CD8-positive, alpha-beta memory T cell (primary cell): Measurements from ENCODE around the gene TESK2. TPM values are rescaled to one million over a fixed set of nuclear protein-coding genes. Genes with fewer than 3 reads are reported as not detected.

Source experiments
- CTCF ChIA-PET: fragments of 350-600 bp; sonication (Branson Sonifier 250); formaldehyde crosslinking; loops from one replicate; lab custom pipeline; 2021; ENCODE audit warnings: antibody characterized with exemption; lab: Charles Lee
- POLR2A ChIA-PET: fragments of 350-600 bp; sonication (Branson Sonifier 250); formaldehyde crosslinking; loops from one replicate; lab custom pipeline; 2021; ENCODE audit warnings: antibody characterized with exemption; lab: Charles Lee
- DNase-seq, 5 donors: peaks; one replicate each; pipeline versions ENCODE4 v3.0.0 to v3.0.0-alpha.2; 2020 to 2022; ENCODE audit warnings: mixed read lengths in 1 of 5
- H3K27ac ChIP-seq: one replicate; pipeline ENCODE4 v1.7.0; 2013; ENCODE audit warnings: low read depth, mild to moderate bottlenecking, low read length, moderate library complexity
- H3K27me3 ChIP-seq: 2 replicates; pipeline ENCODE4 v1.7.0; 2013; ENCODE audit warnings: low read length, mild to moderate bottlenecking; ENCODE audit not compliant: insufficient read depth, poor library complexity, severe bottlenecking
- H3K36me3 ChIP-seq: 2 replicates; pipeline ENCODE4 v1.7.0; 2013; ENCODE audit warnings: mild to moderate bottlenecking, low read length, moderate library complexity; ENCODE audit not compliant: insufficient read depth
- H3K4me1 ChIP-seq: 2 replicates; pipeline ENCODE4 v1.7.0; 2013; ENCODE audit warnings: mild to moderate bottlenecking, low read length, moderate library complexity; ENCODE audit not compliant: insufficient read depth
- H3K4me3 ChIP-seq: 2 replicates; pipeline ENCODE4 v1.7.0; 2013; ENCODE audit warnings: mild to moderate bottlenecking, low read length
- H3K9me3 ChIP-seq: 2 replicates; pipeline ENCODE4 v1.7.0; 2013; ENCODE audit warnings: mild to moderate bottlenecking, low read length
- H3K27ac Mint-ChIP-seq, 8 donors: one replicate each; pipeline ENCODE4 v1.8.0; 2020 to 2021; ENCODE audit warnings: mixed read lengths in 8 of 8, mild to moderate bottlenecking in 6 of 8, inconsistent platforms in 3 of 8, moderate library complexity in 3 of 8
- H3K27me3 Mint-ChIP-seq, 2 donors: one replicate each; pipeline ENCODE4 v1.8.0; 2020 to 2021; ENCODE audit warnings: mixed read lengths in 2 of 2, mild to moderate bottlenecking in 1 of 2, moderate library complexity in 1 of 2
- H3K36me3 Mint-ChIP-seq, 3 donors: one replicate each; pipeline ENCODE4 v1.8.0; 2020 to 2021; ENCODE audit warnings: mixed read lengths in 3 of 3, inconsistent platforms in 1 of 3, mild to moderate bottlenecking in 1 of 3
- H3K4me1 Mint-ChIP-seq, 3 donors: one replicate each; pipeline ENCODE4 v1.8.0; 2020 to 2021; ENCODE audit warnings: mixed read lengths in 3 of 3, inconsistent platforms in 1 of 3, mild to moderate bottlenecking in 1 of 3
- H3K4me3 Mint-ChIP-seq, 7 donors: one replicate each; pipeline ENCODE4 v1.8.0; 2020 to 2021; ENCODE audit warnings: mixed read lengths in 7 of 7, mild to moderate bottlenecking in 6 of 7, moderate library complexity in 4 of 7, inconsistent platforms in 2 of 7
- H3K9me3 Mint-ChIP-seq, 5 donors: one replicate each; pipeline ENCODE4 v1.8.0; 2020 to 2022; ENCODE audit warnings: mixed read lengths in 5 of 5, mild to moderate bottlenecking in 3 of 5, moderate library complexity in 2 of 5, inconsistent platforms in 1 of 5
- polyA plus RNA-seq: library from polyadenylated mRNA; unstranded; fragments of 300-500 nt; fragmentation: Illumina TruSeq; gene quantifications from one replicate; pipeline ENCODE4 v1.2.3, GENCODE V29; 2021
- total RNA-seq, 2 experiments: library from RNA; stranded (reverse); gene quantifications; one replicate each; pipeline ENCODE4 v1.2.3, GENCODE V29; 2021

TESK2 gene
- total and polyA plus RNA-seq, 3 experiments from 2014 or later, result 2.9 to 3.6 (median 3.1) TPM

DNA sequence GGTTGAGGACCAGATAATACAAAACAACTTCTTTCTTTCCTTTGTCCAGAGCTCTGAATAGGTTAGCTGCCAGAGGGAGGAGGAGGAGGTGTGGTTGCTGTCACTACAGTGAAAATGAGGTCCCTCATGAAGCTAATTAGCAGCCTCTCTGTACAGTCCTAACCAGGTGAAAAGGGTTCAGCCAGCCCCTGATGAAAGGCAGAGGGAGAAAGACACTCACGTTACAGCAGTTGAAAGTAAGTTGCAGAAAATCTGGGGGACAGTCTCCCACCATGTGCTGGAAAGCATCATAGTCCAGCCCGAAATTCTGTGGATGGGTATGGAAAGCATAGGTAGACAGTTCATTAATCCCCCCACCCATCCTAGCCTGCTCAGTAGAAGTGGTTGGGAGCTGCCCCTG lies 144.5 kb downstream of the TESK2 start:
- no peak overlapping the region for H3K27ac ChIP-seq
- peaks cover 27% of the 10 kb centered on the region for H3K36me3 ChIP-seq
- peaks cover 0 to 52% (median 2%) of the 10 kb centered on the region in 3 donors for H3K36me3 Mint-ChIP-seq
- CTCF ChIA-PET, result interaction anchor here (1.5 kb wide), 1 partner anchor 43 kb away, joined by 4 read pairs; no protein-coding TSS in a partner anchor
- H3K4me3 Mint-ChIP-seq, result peak overlapping the region in 1 of 7 donors; percentile 37
- H3K9me3 Mint-ChIP-seq, result no peaks in the 10 kb centered on the region
- H3K27me3 Mint-ChIP-seq, result no peaks in the 10 kb centered on the region
- peaks cover 9 to 20% (median 12%) of the 10 kb centered on the region in 3 donors for H3K4me1 Mint-ChIP-seq
- peaks cover 15% of the 10 kb centered on the region for H3K4me1 ChIP-seq
- no peaks in the 10 kb centered on the region for H3K27me3 ChIP-seq
- no peak overlapping the region for H3K4me3 ChIP-seq
- H3K27ac Mint-ChIP-seq, result peak overlapping the region in 2 of 8 donors; percentile 67 to 82
- POLR2A ChIA-PET, result interaction anchor here (0.8 kb wide), 1 partner anchor 332 kb away, joined by 3 read pairs; no protein-coding TSS in a partner anchor
- no peaks in the 10 kb centered on the region for H3K9me3 ChIP-seq
- no peak for DNase-seq

DNA sequence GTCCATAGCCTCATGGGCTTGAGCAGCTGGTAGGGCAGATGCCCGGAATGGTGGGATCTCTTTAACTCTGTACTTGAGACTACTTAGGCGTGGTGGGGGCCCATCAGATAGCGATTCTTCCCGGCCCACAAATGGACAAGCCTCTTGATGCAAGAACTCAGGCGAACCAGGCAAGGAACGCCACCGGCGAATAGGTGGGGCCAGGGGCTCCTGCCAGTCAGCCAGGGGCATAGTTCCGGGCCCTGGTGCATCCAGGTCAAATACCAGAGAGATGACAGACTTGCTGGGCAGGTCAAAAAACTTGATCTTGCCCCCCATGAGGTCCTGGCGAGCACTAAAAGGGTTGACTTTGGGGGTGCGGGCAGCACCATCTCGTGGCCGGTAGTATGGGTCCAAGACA lies 145.9 kb downstream of the TESK2 start:
- ChIA-PET POLR2A (no interaction called here), CTCF (no interaction called here)
- no peak overlapping the region for H3K4me3 ChIP-seq
- no peaks in the 10 kb centered on the region for H3K9me3 ChIP-seq
- no peaks in the 10 kb centered on the region for H3K9me3 Mint-ChIP-seq
- H3K27me3 ChIP-seq, result no peaks in the 10 kb centered on the region
- peak overlapping the region in 2 of 8 donors; percentile 17 to 49 for H3K27ac Mint-ChIP-seq
- H3K4me1 ChIP-seq, result peaks cover 27% of the 10 kb centered on the region
- no peak for DNase-seq
- peak overlapping the region in 1 of 7 donors; percentile 16 for H3K4me3 Mint-ChIP-seq
- H3K27ac ChIP-seq, result no peak overlapping the region
- H3K27me3 Mint-ChIP-seq, result no peaks in the 10 kb centered on the region
- peaks cover 22 to 33% (median 26%) of the 10 kb centered on the region in 3 donors for H3K4me1 Mint-ChIP-seq
- H3K36me3 ChIP-seq, result peaks cover 27% of the 10 kb centered on the region
- peaks cover 0 to 56% (median 2%) of the 10 kb centered on the region in 3 donors for H3K36me3 Mint-ChIP-seq

DNA sequence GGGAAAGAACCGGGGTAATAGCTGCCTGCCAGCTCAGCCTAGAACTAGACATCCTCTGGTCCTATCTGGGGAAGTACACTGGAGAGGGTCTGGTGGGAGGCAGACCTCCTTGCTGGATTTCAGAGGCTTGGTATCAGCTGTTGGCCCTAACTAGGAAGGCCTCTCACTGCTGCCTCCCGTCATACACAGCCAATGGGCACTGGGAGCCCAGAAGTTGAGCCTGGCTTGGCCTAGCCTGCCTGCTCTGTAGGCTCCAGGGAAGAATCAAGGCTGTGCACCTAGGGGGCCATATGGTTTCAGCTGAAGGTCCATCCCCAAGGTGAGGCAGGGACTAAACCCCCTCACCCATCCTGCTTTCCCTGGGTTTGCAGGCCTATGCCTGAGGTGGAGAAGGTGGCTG lies 146.5 kb downstream of the TESK2 start:
- no peaks in the 10 kb centered on the region for H3K27me3 ChIP-seq
- ChIA-PET CTCF (no interaction called here), POLR2A (interaction anchor here (0.5 kb wide), 1 partner anchor 54 kb away, joined by 5 read pairs; no protein-coding TSS in a partner anchor)
- peaks cover 27% of the 10 kb centered on the region for H3K4me1 ChIP-seq
- H3K4me3 ChIP-seq, result no peak overlapping the region
- H3K36me3 ChIP-seq, result peaks cover 27% of the 10 kb centered on the region
- no peaks in the 10 kb centered on the region for H3K27me3 Mint-ChIP-seq
- H3K4me3 Mint-ChIP-seq, result no peak overlapping the region
- no peak for DNase-seq
- H3K36me3 Mint-ChIP-seq, result peaks cover 0 to 60% (median 2%) of the 10 kb centered on the region in 3 donors
- no peak overlapping the region for H3K27ac ChIP-seq
- peak overlapping the region in 4 of 8 donors; percentile 6 to 69 (median 44) for H3K27ac Mint-ChIP-seq
- H3K9me3 Mint-ChIP-seq, result no peaks in the 10 kb centered on the region
- no peaks in the 10 kb centered on the region for H3K9me3 ChIP-seq
- H3K4me1 Mint-ChIP-seq, result peaks cover 24 to 37% (median 29%) of the 10 kb centered on the region in 3 donors

DNA sequence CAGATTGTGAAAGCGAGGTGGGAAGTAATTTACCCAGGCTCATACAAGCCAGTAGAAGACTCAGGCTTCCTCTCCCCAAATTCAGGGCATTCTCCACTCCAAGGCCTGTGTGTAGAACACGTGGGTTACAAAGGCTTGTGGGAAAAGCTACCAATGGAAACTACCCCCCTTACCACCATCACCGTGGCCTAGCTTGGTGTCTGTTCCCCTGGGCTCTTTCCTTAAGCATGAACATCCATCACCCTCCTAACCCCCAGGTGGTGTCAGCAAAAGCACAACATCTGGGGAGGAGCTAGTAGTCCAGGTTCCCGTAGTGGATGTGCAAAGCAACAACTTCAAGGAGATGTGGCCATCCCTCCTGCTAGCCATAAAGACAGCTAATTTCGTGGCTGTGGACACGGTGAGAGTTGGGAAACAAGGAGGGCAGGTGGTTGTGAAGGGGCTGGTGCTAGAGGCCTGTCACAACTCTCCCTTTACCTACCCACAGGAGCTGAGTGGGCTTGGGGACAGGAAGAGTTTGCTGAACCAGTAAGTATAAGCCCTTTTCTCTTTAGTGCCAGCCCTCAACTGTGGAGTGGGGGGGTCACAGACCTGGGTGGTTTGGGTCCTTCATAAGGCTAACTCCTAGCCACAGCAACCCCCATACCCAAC lies 150.0 kb downstream of the TESK2 start:
- Histone ChIP-seq H3K4me1 (peaks cover 43% of the 10 kb centered on the region), H3K4me3 (peak overlapping the region; percentile 99), H3K27ac (peak overlapping the region; percentile 99), H3K9me3 (no peaks in the 10 kb centered on the region), H3K36me3 (peaks cover 27% of the 10 kb centered on the region), H3K27me3 (no peaks in the 10 kb centered on the region)
- Mint-ChIP-seq H3K9me3 (no peaks in the 10 kb centered on the region), H3K27me3 (no peaks in the 10 kb centered on the region), H3K27ac (peak overlapping the region; percentile 97 to 99 (median 99)), H3K4me1 (peaks cover 45 to 64% (median 56%) of the 10 kb centered on the region in 3 donors), H3K4me3 (peak overlapping the region; percentile 99 to 100 (median 100)), H3K36me3 (peaks cover 0 to 53% (median 2%) of the 10 kb centered on the region in 3 donors)
- CTCF ChIA-PET, result interaction anchor here (1.0 to 3.6 kb wide), 10 partner anchors 13 to 522 kb away, joined by 3 to 33 read pairs (median 10); partner anchors contain the start of genes CCDC163, HECTD3, HPDL and MMACHC
- DNase-seq, result no peak
- POLR2A ChIA-PET, result interaction anchor here (0.6 to 3.4 kb wide), 16 partner anchors 14 to 1691 kb away, joined by 3 to 50 read pairs (median 5); partner anchors contain the start of genes CCDC163, HECTD3, HPDL and KDM4A

DNA sequence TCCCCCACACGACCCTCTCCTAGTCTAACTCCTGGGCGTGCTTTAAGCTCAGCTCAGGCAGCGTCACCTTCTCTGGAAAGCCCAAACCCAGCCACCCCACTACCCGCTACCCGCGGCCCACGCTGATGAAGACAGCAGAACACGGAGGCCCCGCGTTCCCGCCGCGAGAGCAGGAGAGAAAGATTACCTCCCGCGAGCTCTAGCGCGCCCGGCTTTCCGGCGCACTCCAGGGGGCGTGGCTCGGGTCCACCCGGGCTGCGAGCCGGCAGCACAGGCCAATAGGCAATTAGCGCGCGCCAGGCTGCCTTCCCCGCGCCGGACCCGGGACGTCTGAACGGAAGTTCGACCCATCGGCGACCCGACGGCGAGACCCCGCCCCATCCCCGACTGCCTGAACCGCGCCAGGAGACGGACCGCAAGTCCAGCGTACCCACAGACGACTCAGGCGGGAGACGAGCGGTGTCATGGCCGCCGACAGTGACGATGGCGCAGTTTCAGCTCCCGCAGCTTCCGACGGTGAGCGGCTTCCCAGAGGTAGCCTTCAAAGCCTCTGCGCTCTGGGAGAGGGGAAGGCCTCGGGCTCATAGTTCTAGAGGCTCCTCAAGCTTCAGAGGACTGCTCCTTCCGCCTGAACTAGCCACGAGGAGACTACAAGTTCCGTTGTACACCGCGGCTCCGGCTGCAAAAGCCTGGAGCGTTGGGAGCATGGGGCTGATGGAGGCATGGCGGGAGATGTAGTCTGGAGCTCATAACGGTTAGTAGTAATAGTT lies 151.0 kb downstream of the TESK2 start, which contains the start of the genes MUTYH and TOE1:
MUTYH (minus strand) TSS at position 652 of the 770 bp plus-strand sequence. CDS start 5,935 bp downstream, outside the sequence.
TOE1 (plus strand) TSS at position 382 of the 770 bp plus-strand sequence; CDS start at position 465, 83 bp downstream.
- Mint-ChIP-seq H3K36me3 (peaks cover 0 to 43% (median 2%) of the 10 kb centered on the region in 3 donors), H3K4me1 (peaks cover 48 to 68% (median 61%) of the 10 kb centered on the region in 3 donors), H3K4me3 (peak within 1 kb of the TSS; percentile 99 to 100 (median 100)), H3K27ac (peak within 1 kb of the TSS; percentile 97 to 99 (median 99)), H3K9me3 (no peaks in the 10 kb centered on the region), H3K27me3 (no peaks in the 10 kb centered on the region)
- Histone ChIP-seq H3K4me1 (peaks cover 43% of the 10 kb centered on the region), H3K4me3 (peak within 1 kb of the TSS; percentile 99), H3K27ac (peak within 1 kb of the TSS; percentile 99), H3K36me3 (peaks cover 27% of the 10 kb centered on the region), H3K27me3 (no peaks in the 10 kb centered on the region), H3K9me3 (no peaks in the 10 kb centered on the region)
- DNase-seq, result peak; percentile 84 to 92 (median 89)
- ChIA-PET POLR2A (interaction anchor here (0.5 to 3.4 kb wide), 31 partner anchors 13 to 1690 kb away, joined by 3 to 50 read pairs (median 4); partner anchors contain the start of genes CCDC163, GPBP1L1, HECTD3 and HPDL), CTCF (interaction anchor here (0.7 to 3.6 kb wide), 18 partner anchors 9 to 547 kb away, joined by 3 to 33 read pairs (median 4); partner anchors contain the start of genes CCDC163, HECTD3, HPDL and MMACHC)

DNA sequence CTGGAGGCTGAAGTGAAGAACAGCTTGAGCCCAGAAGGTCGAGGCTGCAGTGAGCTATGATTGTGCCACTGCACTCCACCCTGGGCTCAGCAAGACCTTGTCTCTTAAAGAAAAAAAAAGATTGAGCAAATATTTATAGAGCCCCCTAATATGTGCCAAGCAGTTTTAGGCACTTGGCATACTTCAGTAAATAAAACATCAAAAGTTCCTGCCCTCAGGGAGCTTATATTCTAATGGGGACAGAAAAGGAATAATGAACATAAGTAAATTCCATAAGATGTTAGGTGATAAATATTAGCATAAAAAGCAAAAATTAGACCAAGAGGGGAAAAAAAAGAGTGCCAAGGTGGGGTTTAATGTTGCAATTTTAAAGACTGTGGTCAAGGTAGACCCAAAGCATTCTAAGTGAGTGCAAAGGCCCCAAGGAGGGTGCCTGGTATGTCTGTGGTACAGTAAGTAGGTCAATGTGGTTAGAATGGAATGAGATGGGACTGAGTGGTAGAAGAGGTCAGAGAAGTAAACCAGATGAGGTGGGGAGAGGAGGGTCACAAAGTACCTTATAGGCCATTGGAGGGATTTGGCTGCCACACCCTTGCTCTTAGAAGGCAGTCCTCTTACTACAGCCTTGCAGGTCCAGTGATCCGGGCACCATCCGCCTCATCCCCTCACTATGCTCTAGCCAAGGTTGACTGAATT lies 153.2 kb downstream of the TESK2 start:
- Histone ChIP-seq H3K27ac (no peak overlapping the region), H3K4me1 (peaks cover 41% of the 10 kb centered on the region), H3K36me3 (peaks cover 17% of the 10 kb centered on the region), H3K9me3 (no peaks in the 10 kb centered on the region), H3K4me3 (no peak overlapping the region), H3K27me3 (no peaks in the 10 kb centered on the region)
- Mint-ChIP-seq H3K4me3 (peak overlapping the region; percentile 34 to 99 (median 77)), H3K4me1 (peaks cover 55 to 78% (median 72%) of the 10 kb centered on the region in 3 donors), H3K9me3 (no peaks in the 10 kb centered on the region), H3K27ac (peak overlapping the region in 7 of 8 donors; percentile 73 to 99 (median 91)), H3K27me3 (no peaks in the 10 kb centered on the region), H3K36me3 (peaks cover 0 to 44% (median 2%) of the 10 kb centered on the region in 3 donors)
- ChIA-PET POLR2A (interaction anchor here (0.8 kb wide), 1 partner anchor 327 kb away, joined by 3 read pairs; no protein-coding TSS in a partner anchor), CTCF (interaction anchor here (1.4 kb wide), 1 partner anchor 323 kb away, joined by 6 read pairs; no protein-coding TSS in a partner anchor)
- no peak for DNase-seq

DNA sequence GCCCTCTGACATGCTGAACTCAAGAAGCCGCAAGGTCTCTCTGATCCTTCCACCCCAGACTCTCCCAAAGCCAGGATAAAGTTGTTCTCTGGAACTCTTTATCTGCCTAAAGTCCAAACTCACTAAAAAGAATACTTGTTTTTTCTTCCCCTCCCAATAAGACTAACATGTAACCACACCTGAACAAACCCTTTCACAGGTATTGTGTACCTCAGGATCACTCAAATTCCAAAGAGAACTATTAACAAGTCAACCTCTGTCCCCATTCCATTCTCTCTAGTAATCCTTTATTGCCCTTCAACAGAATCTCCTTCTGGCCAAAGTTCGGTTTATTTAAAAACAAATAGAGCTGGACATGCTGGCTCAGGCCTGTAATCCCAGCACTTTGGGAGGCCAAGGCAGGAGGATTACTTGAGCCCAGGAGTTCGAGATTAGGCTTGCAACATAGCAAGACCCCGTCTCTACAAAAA lies 155.1 kb downstream of the TESK2 start:
- no peaks in the 10 kb centered on the region for H3K9me3 Mint-ChIP-seq
- Histone ChIP-seq H3K4me3 (no peak overlapping the region), H3K36me3 (peaks cover 5% of the 10 kb centered on the region), H3K9me3 (no peaks in the 10 kb centered on the region), H3K27ac (no peak overlapping the region), H3K27me3 (no peaks in the 10 kb centered on the region), H3K4me1 (peaks cover 22% of the 10 kb centered on the region)
- peaks cover 40 to 60% (median 54%) of the 10 kb centered on the region in 3 donors for H3K4me1 Mint-ChIP-seq
- H3K4me3 Mint-ChIP-seq, result no peak overlapping the region
- H3K27me3 Mint-ChIP-seq, result no peaks in the 10 kb centered on the region
- DNase-seq, result no peak
- H3K27ac Mint-ChIP-seq, result peak overlapping the region in 1 of 8 donors; percentile 30
- POLR2A ChIA-PET, result no interaction called here
- peaks cover 0 to 42% (median 2%) of the 10 kb centered on the region in 3 donors for H3K36me3 Mint-ChIP-seq
- CTCF ChIA-PET, result interaction anchor here (1.2 kb wide), 1 partner anchor 157 kb away, joined by 3 read pairs; no protein-coding TSS in a partner anchor
